HFFc6 (cell line): ENCODE results near the gene WDR27. TPM values are rescaled to one million over a fixed set of nuclear protein-coding genes. Genes with fewer than 3 reads are reported as not detected.

Source experiments
- DNase-seq: peaks from one replicate; pipeline ENCODE4 v3.0.0-alpha.2; 2018
- H3K27ac Mint-ChIP-seq: 2 replicates; pipeline ENCODE4 v1.8.0; 2020; ENCODE audit warnings: mild to moderate bottlenecking, mixed read lengths
- H3K27me3 Mint-ChIP-seq: 2 replicates; pipeline ENCODE4 v1.8.0; 2021; ENCODE audit warnings: mild to moderate bottlenecking, moderate library complexity, mixed read lengths; ENCODE audit not compliant: insufficient read depth
- H3K36me3 Mint-ChIP-seq: 2 replicates; pipeline ENCODE4 v1.8.0; 2021; ENCODE audit warnings: low read depth, mixed read lengths
- H3K4me1 Mint-ChIP-seq: 2 replicates; pipeline ENCODE4 v1.8.0; 2020; ENCODE audit warnings: low read depth, mixed read lengths
- H3K4me3 Mint-ChIP-seq: 2 replicates; pipeline ENCODE4 v1.8.0; 2020; ENCODE audit warnings: mild to moderate bottlenecking, moderate library complexity, mixed read lengths
- H3K9me3 Mint-ChIP-seq: 2 replicates; pipeline ENCODE4 v1.8.0; 2020; ENCODE audit warnings: mild to moderate bottlenecking, mixed read lengths
- CTCF ChIP-seq: fragments of 200-600 bp; sonication (generic); IDR thresholded peaks from 2 replicates; pipeline ENCODE4 v1.5.0; 2021; ENCODE audit warnings: antibody characterized with exemption, mild to moderate bottlenecking
- total RNA-seq, 6 experiments: library from RNA; stranded (reverse); fragmentation: NEBNext Ultra II Directional; extraction: Animal tissue kit (Norgen Biotek cat#: 25700); gene quantifications; 2 replicates in 1 of 6; 3 replicates in 5 of 6; pipeline ENCODE4 v1.2.3, GENCODE V29; 2021

The WDR27 gene
- total RNA-seq, 6 experiments from 2014 or later: 10.0 to 15.8 (median 12.1) TPM

GRCh38 chr6:169452869-169453620 is 248.8 kb downstream of the WDR27 start:
- no peak for TF ChIP-seq CTCF
- H3K36me3 Mint-ChIP-seq: no peaks in the 10 kb centered on the region
- H3K27me3 Mint-ChIP-seq: no peaks in the 10 kb centered on the region; the same call in 1 of the 2 replicates
- H3K4me1 Mint-ChIP-seq: peaks cover 50% of the 10 kb centered on the region
- DNase-seq: no peak
- H3K4me3 Mint-ChIP-seq: peak overlapping the region; percentile 89; the same call in 1 of the 2 replicates
- peak overlapping the region; percentile 96 for H3K27ac Mint-ChIP-seq
- H3K9me3 Mint-ChIP-seq: no peaks in the 10 kb centered on the region

- peak overlapping the region; percentile 89 for H3K4me3 Mint-ChIP-seq
These were observed 249.5 kb downstream of the WDR27 start for GRCh38 chr6:169452117-169452868.

GRCh38 chr6:169451065-169451838 is 250.6 kb downstream of the WDR27 start:
- H3K9me3 Mint-ChIP-seq: no peaks in the 10 kb centered on the region
- no peak for TF ChIP-seq CTCF
- no peak for DNase-seq
- H3K4me1 Mint-ChIP-seq: peaks cover 50% of the 10 kb centered on the region
- H3K36me3 Mint-ChIP-seq: no peaks in the 10 kb centered on the region
- peak overlapping the region; percentile 89 for H3K4me3 Mint-ChIP-seq
- no peaks in the 10 kb centered on the region; the same call in 1 of the 2 replicates for H3K27me3 Mint-ChIP-seq
- H3K27ac Mint-ChIP-seq: peak overlapping the region; percentile 96

More at GRCh38 chr6:169452117-169452868, 249.5 kb downstream of the WDR27 start:
- H3K27ac Mint-ChIP-seq: peak overlapping the region; percentile 96
- peaks cover 50% of the 10 kb centered on the region for H3K4me1 Mint-ChIP-seq
- H3K27me3 Mint-ChIP-seq: no peaks in the 10 kb centered on the region; the same call in 1 of the 2 replicates
- H3K9me3 Mint-ChIP-seq: no peaks in the 10 kb centered on the region
- DNase-seq: peak; percentile 90
- H3K36me3 Mint-ChIP-seq: no peaks in the 10 kb centered on the region
- TF ChIP-seq CTCF: no peak

- DNase-seq: no peak
- Mint-ChIP-seq H3K9me3 (no peaks in the 10 kb centered on the region), H3K27ac (no peak overlapping the region), H3K4me1 (peaks cover 47% of the 10 kb centered on the region), H3K36me3 (no peaks in the 10 kb centered on the region), H3K4me3 (no peak overlapping the region), H3K27me3 (no peaks in the 10 kb centered on the region; the same call in 1 of the 2 replicates)
- TF ChIP-seq CTCF: no peak
These were observed 251.7 kb downstream of the WDR27 start for GRCh38 chr6:169450097-169450496.

GRCh38 chr6:169449221-169449620 is 252.6 kb downstream of the WDR27 start:
- DNase-seq: no peak
- no peaks in the 10 kb centered on the region for H3K27me3 Mint-ChIP-seq
- no peak overlapping the region for H3K4me3 Mint-ChIP-seq
- H3K36me3 Mint-ChIP-seq: no peaks in the 10 kb centered on the region
- no peak overlapping the region for H3K27ac Mint-ChIP-seq
- no peak for TF ChIP-seq CTCF
- no peaks in the 10 kb centered on the region for H3K9me3 Mint-ChIP-seq
- H3K4me1 Mint-ChIP-seq: peaks cover 38% of the 10 kb centered on the region
